A673 (cell line): ENCODE results near the gene DPP9. TPM values are rescaled to one million over a fixed set of nuclear protein-coding genes. Genes with fewer than 3 reads are reported as not detected.

Experiments
- BruUV-seq: library from RNA; stranded (reverse); fragments of 400-500 nt; replicated peaks from 2 replicates; lab custom pipeline; 2021; lab: Mats Ljungman, UMichigan
- CTCF ChIA-PET: fragments of 300-600 bp; sonication (Branson Sonifier 250); formaldehyde crosslinking; loops from one replicate; lab custom pipeline; 2022; ENCODE audit warnings: antibody characterized with exemption; lab: Charles Lee
- POLR2A ChIA-PET: fragments of 300-600 bp; sonication (Branson Sonifier 250); formaldehyde crosslinking; loops from one replicate; lab custom pipeline; 2022; ENCODE audit warnings: antibody characterized with exemption; ENCODE audit not compliant: low non-redundant PET; lab: Charles Lee
- DNase-seq: peaks from one replicate; pipeline ENCODE4 v3.0.0-alpha.2; 2015; ENCODE audit warnings: low spot score
- H3K27ac ChIP-seq: fragments of 200-600 bp; sonication (generic); 2 replicates; pipeline ENCODE4 v1.5.1; 2016; ENCODE audit warnings: mixed run types, low read depth, mild to moderate bottlenecking, mixed read lengths, antibody characterized with exemption, low read length; ENCODE audit not compliant: poor library complexity, severe bottlenecking
- H3K27me3 ChIP-seq: fragments of 200-600 bp; sonication (generic); replicated peaks from 2 replicates; pipeline ENCODE4 v1.6.1; 2017; ENCODE audit warnings: mixed run types, low read depth, mild to moderate bottlenecking, mixed read lengths, antibody characterized with exemption, low read length; ENCODE audit not compliant: insufficient read depth, poor library complexity
- H3K36me3 ChIP-seq: fragments of 200-600 bp; sonication (generic); 2 replicates; pipeline ENCODE4 v1.6.1; 2016; ENCODE audit warnings: mixed run types, mild to moderate bottlenecking, mixed read lengths, antibody characterized with exemption, low read length; ENCODE audit not compliant: insufficient read depth, poor library complexity, severe bottlenecking
- H3K4me1 ChIP-seq: fragments of 200-600 bp; sonication (generic); 2 replicates; pipeline ENCODE4 v1.6.1; 2017; ENCODE audit warnings: mixed run types, mild to moderate bottlenecking, mixed read lengths, antibody characterized with exemption, low read length; ENCODE audit not compliant: insufficient read depth, poor library complexity, severe bottlenecking
- H3K4me3 ChIP-seq: fragments of 200-600 bp; sonication (generic); 2 replicates; pipeline ENCODE4 v1.5.1; 2016; ENCODE audit warnings: low read depth, mixed run types, mild to moderate bottlenecking, mixed read lengths, low read length; ENCODE audit not compliant: poor library complexity, severe bottlenecking
- H3K9me3 ChIP-seq: fragments of 200-600 bp; sonication (generic); 2 replicates; pipeline ENCODE4 v1.6.1; 2016; ENCODE audit warnings: mixed run types, low read depth, mild to moderate bottlenecking, mixed read lengths, antibody characterized with exemption, low read length; ENCODE audit not compliant: poor library complexity, severe bottlenecking
- CTCF ChIP-seq: fragments of 300-800, 200-600 bp; sonication (generic); conservative IDR thresholded peaks from 2 replicates; pipeline ENCODE4 v1.5.1; 2017; ENCODE audit warnings: low read depth, mild to moderate bottlenecking, antibody characterized with exemption, low read length, moderate library complexity, mixed read lengths
- EZH2 ChIP-seq: fragments of 200-600 bp; sonication (generic); IDR thresholded peaks from 2 replicates; pipeline ENCODE4 v1.6.1; 2017; ENCODE audit warnings: borderline replicate concordance, low read depth, mild to moderate bottlenecking, mixed read lengths, antibody characterized with exemption, low read length; ENCODE audit not compliant: poor library complexity, severe bottlenecking
- intact Hi-C: fragments of 100-400 bp; cut with micrococcal nuclease; formaldehyde crosslinking; loops from one replicate; pipeline ENCODE4 v1.10.0; 2022; ENCODE audit not compliant: unreplicated experiment
- total RNA-seq: library from RNA; stranded (reverse); gene quantifications from 2 replicates; pipeline ENCODE4 v1.2.3, GENCODE V29; 2021

DPP9 gene
- total RNA-seq, 1 experiment from 2014 or later = 65.7 TPM

- TF ChIP-seq EZH2 (no peak), CTCF (no peak)
- H3K27ac ChIP-seq = peak overlapping the region; percentile 80
- CTCF ChIA-PET = no interaction called here
- no peak for DNase-seq
- no peaks in the 10 kb centered on the region for H3K36me3 ChIP-seq
- H3K4me3 ChIP-seq = peak overlapping the region; percentile 89
- no peaks in the 10 kb centered on the region for H3K9me3 ChIP-seq
- POLR2A ChIA-PET = interaction anchor here (0.6 kb wide), 1 partner anchor 131 kb away, joined by 13 read pairs; no protein-coding TSS in a partner anchor
- no peaks in the 10 kb centered on the region for H3K27me3 ChIP-seq
- H3K4me1 ChIP-seq = peaks cover 21% of the 10 kb centered on the region
- intact Hi-C loops = loop anchor here (5.0 kb wide), 1 partner anchor 62 kb away; no protein-coding TSS in a partner anchor
- BruUV-seq = TSS peak; percentile 57
Measured at GRCh38 chr19:4639531-4640246, 84.0 kb downstream of the DPP9 start.

GRCh38 chr19:4638828-4639530 lies 84.7 kb downstream of the DPP9 start, which contains the start of gene TNFAIP8L1:
Gene TNFAIP8L1 (plus strand): TSS chr19:4639516. CDS start chr19:4651870, 12,354 bp downstream.
- Histone ChIP-seq H3K4me3 (peak within 1 kb of the TSS; percentile 89), H3K4me1 (peaks cover 21% of the 10 kb centered on the region), H3K27ac (peak within 1 kb of the TSS; percentile 80), H3K36me3 (no peaks in the 10 kb centered on the region), H3K27me3 (no peaks in the 10 kb centered on the region), H3K9me3 (no peaks in the 10 kb centered on the region)
- TF ChIP-seq CTCF (no peak), EZH2 (no peak)
- peak; percentile 97 for DNase-seq
- intact Hi-C loops = loop anchor here (5.0 kb wide), 1 partner anchor 62 kb away; no protein-coding TSS in a partner anchor
- TSS peak; percentile 55 for BruUV-seq
- POLR2A ChIA-PET = no interaction called here
- CTCF ChIA-PET = no interaction called here

GRCh38 chr19:4638317-4638716 lies 85.3 kb downstream of the DPP9 start:
- Histone ChIP-seq H3K4me1 (peaks cover 21% of the 10 kb centered on the region), H3K4me3 (no peak overlapping the region), H3K36me3 (no peaks in the 10 kb centered on the region), H3K27ac (peak overlapping the region; percentile 76), H3K27me3 (no peaks in the 10 kb centered on the region), H3K9me3 (no peaks in the 10 kb centered on the region)
- CTCF ChIA-PET = no interaction called here
- TF ChIP-seq CTCF (no peak), EZH2 (no peak)
- no peak for DNase-seq
- BruUV-seq = no TSS peak
- POLR2A ChIA-PET = no interaction called here
- intact Hi-C loops = loop anchor here (5.0 kb wide), 1 partner anchor 61 kb away; no protein-coding TSS in a partner anchor
